HG02884 (cell line): ENCODE results near the gene TACR1.
"Not testable (repeated sequence)": the region's sequence is repeated elsewhere in the genome, so short reads cannot be mapped to it uniquely, and the experiment has no call there.

Experiments
- ATAC-seq: cut with Tn5 transposase; IDR thresholded peaks from one replicate; pipeline ENCODE4 v1.9.1; 2021; ENCODE audit warnings: mild to moderate bottlenecking, moderate library complexity; ENCODE audit not compliant: unreplicated experiment

Gene TACR1

GRCh38 chr2:75147884-75148283 is 51.4 kb downstream of the TACR1 start:
- ATAC-seq = not testable (repeated sequence)

- no peak for ATAC-seq
Measured at GRCh38 chr2:75146606-75147332, 52.6 kb downstream of the TACR1 start.

- ATAC-seq = not testable (repeated sequence)
Measured at GRCh38 chr2:75146221-75146605, 53.1 kb downstream of the TACR1 start.

GRCh38 chr2:75142081-75142480 is 57.2 kb downstream of the TACR1 start:
- no peak for ATAC-seq

- ATAC-seq = no peak
Measured at GRCh38 chr2:75140288-75140687, 59.0 kb downstream of the TACR1 start.

- no peak for ATAC-seq
Measured at GRCh38 chr2:75139171-75139570, 60.1 kb downstream of the TACR1 start.

GRCh38 chr2:75138528-75138927 is 60.8 kb downstream of the TACR1 start:
- ATAC-seq = no peak

GRCh38 chr2:75135776-75136400 is 63.4 kb downstream of the TACR1 start:
- ATAC-seq = no peak

- ATAC-seq = no peak
Measured at GRCh38 chr2:75134860-75135259, 64.5 kb downstream of the TACR1 start.

GRCh38 chr2:75133621-75134570 is 65.4 kb downstream of the TACR1 start:
- ATAC-seq = no peak

- no peak for ATAC-seq
Measured at GRCh38 chr2:75130171-75130570, 69.1 kb downstream of the TACR1 start.

GRCh38 chr2:75123876-75124275 is 75.4 kb downstream of the TACR1 start:
- no peak for ATAC-seq

- ATAC-seq = no peak
Measured at GRCh38 chr2:75113231-75113869, 86.0 kb downstream of the TACR1 start.

GRCh38 chr2:75108937-75109482 is 90.3 kb downstream of the TACR1 start:
- no peak for ATAC-seq

- ATAC-seq = no peak
Measured at GRCh38 chr2:75102011-75102410, 97.3 kb downstream of the TACR1 start.

- no peak for ATAC-seq
Measured at GRCh38 chr2:75100801-75101151, 98.5 kb downstream of the TACR1 start.

- ATAC-seq = no peak
Measured at GRCh38 chr2:75100011-75100800, 99.1 kb downstream of the TACR1 start.

- ATAC-seq = no peak
Measured at GRCh38 chr2:75099521-75099922, 99.8 kb downstream of the TACR1 start.

- no peak for ATAC-seq
Measured at GRCh38 chr2:75098856-75099255, 100.5 kb downstream of the TACR1 start.

- ATAC-seq = no peak
Measured at GRCh38 chr2:75097831-75098230, 101.5 kb downstream of the TACR1 start.
